ENCODE measurements around the gene SPDYE2.
"Not testable (repeated sequence)": the region's sequence is repeated elsewhere in the genome, so short reads cannot be mapped to it uniquely, and the experiment has no call there.

SPDYE2 gene

DNA sequence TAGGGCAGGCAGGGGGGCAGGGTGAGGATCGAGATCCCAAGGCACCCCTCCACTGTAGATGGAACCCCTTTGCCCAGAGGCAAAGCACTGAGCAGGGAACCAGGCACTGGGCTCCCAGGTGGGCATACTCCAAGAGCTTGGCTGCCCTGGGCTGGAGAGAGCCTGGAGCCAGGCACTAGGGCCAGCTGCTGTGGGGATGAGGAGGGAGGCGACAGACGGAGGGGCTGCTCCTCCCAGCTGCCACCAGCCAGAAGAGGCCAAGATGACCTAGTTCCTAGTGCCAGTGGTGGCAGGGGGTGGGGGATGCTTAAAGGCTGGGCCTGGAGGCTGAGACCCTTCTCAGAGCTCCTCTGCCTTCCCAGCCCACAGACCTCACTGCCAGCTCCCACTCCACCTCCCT, 35.1 kb upstream of the SPDYE2 start:
- no CpG with 5 or more reads among the region's 3 CpGs for WGBS, 2 donors (ENCODE audit: extremely low coverage in 2 of 2, insufficient read length in 2 of 2, insufficient replicate concordance in 1 of 2)
- not testable (repeated sequence) for H3K9me3 ChIP-seq (replicated peaks in 1 of 2; ENCODE audit: control insufficient read depth in 2 of 2, insufficient read depth in 1 of 2, low read depth in 1 of 2, low read length in 2 of 2); H3K4me3 ChIP-seq (ENCODE audit: low read length in 2 of 2); H3K79me1 ChIP-seq (ENCODE audit: low read depth, low read length); H3K23ac ChIP-seq (ENCODE audit: low read depth, low read length, poor library complexity); H2BK5ac ChIP-seq (ENCODE audit: low read length); H3K27ac ChIP-seq (replicated peaks; ENCODE audit: low read length); H3K27me3 ChIP-seq (ENCODE audit: control insufficient read depth in 3 of 3, insufficient read depth in 3 of 3, low read depth in 1 of 3, low read length in 3 of 3); H3K4ac ChIP-seq (ENCODE audit: low read length); H2BK12ac ChIP-seq (ENCODE audit: low read length); H2AFZ ChIP-seq (ENCODE audit: low read length); H3K36me3 ChIP-seq (replicated peaks in 1 of 2; ENCODE audit: control insufficient read depth in 2 of 2, insufficient read depth in 2 of 2, low read length in 2 of 2); H2BK15ac ChIP-seq (ENCODE audit: low read length); H2BK120ac ChIP-seq (ENCODE audit: low read depth, low read length); H4K8ac ChIP-seq (ENCODE audit: low read depth, low read length); H4K91ac ChIP-seq (ENCODE audit: low read depth, low read length, poor library complexity); DNase-seq (ENCODE audit: low spot score); H3K4me1 ChIP-seq (ENCODE audit: control insufficient read depth in 2 of 2, insufficient read depth in 1 of 2, low read depth in 1 of 2, low read length in 2 of 2); H3K4me2 ChIP-seq (ENCODE audit: insufficient read depth, low read length, poor library complexity, severe bottlenecking); H2AK5ac ChIP-seq (ENCODE audit: low read depth, low read length); H3K14ac ChIP-seq (ENCODE audit: low read length); H3K18ac ChIP-seq (ENCODE audit: low read length); H3K9ac ChIP-seq (ENCODE audit: low read depth, low read length, poor library complexity)

DNA sequence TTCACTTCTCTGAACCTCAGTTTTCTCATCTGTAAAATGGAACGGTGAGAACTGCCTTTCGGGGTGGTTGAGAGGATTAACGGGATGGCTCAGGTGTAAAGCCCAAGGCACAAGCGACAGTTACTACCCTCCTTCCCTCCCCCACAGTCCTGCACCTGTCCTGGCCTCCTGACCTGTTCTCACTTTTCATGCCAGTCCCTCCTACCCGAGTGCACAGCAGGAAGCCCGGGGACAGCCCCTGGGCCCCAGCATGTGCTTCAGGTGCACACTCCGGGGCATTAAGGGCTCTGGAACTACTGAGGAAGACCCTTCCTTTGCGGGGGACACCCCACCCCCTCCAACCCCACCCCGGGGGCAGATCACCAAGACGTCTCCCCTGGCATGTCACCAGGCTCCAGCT, 34.1 kb upstream of the SPDYE2 start:
- not testable (repeated sequence) for H3K14ac ChIP-seq (ENCODE audit: low read length); H3K9me3 ChIP-seq (replicated peaks in 1 of 2; ENCODE audit: control insufficient read depth in 2 of 2, insufficient read depth in 1 of 2, low read depth in 1 of 2, low read length in 2 of 2); H3K79me1 ChIP-seq (ENCODE audit: low read depth, low read length); H4K8ac ChIP-seq (ENCODE audit: low read depth, low read length); H3K4me2 ChIP-seq (ENCODE audit: insufficient read depth, low read length, poor library complexity, severe bottlenecking); H2AFZ ChIP-seq (ENCODE audit: low read length); H2BK12ac ChIP-seq (ENCODE audit: low read length); H3K4me3 ChIP-seq (ENCODE audit: low read length in 2 of 2); H3K27me3 ChIP-seq (ENCODE audit: control insufficient read depth in 3 of 3, insufficient read depth in 3 of 3, low read depth in 1 of 3, low read length in 3 of 3); H2BK5ac ChIP-seq (ENCODE audit: low read length); H3K23ac ChIP-seq (ENCODE audit: low read depth, low read length, poor library complexity); H3K27ac ChIP-seq (replicated peaks; ENCODE audit: low read length); H3K9ac ChIP-seq (ENCODE audit: low read depth, low read length, poor library complexity); H3K18ac ChIP-seq (ENCODE audit: low read length); H2BK15ac ChIP-seq (ENCODE audit: low read length); H2AK5ac ChIP-seq (ENCODE audit: low read depth, low read length); H3K36me3 ChIP-seq (replicated peaks in 1 of 2; ENCODE audit: control insufficient read depth in 2 of 2, insufficient read depth in 2 of 2, low read length in 2 of 2); H4K91ac ChIP-seq (ENCODE audit: low read depth, low read length, poor library complexity); DNase-seq (ENCODE audit: low spot score); H2BK120ac ChIP-seq (ENCODE audit: low read depth, low read length); H3K4me1 ChIP-seq (ENCODE audit: control insufficient read depth in 2 of 2, insufficient read depth in 1 of 2, low read depth in 1 of 2, low read length in 2 of 2); H3K4ac ChIP-seq (ENCODE audit: low read length)
- no CpG with 5 or more reads among the region's 10 CpGs for WGBS, 2 donors (ENCODE audit: extremely low coverage in 2 of 2, insufficient read length in 2 of 2, insufficient replicate concordance in 1 of 2)

DNA sequence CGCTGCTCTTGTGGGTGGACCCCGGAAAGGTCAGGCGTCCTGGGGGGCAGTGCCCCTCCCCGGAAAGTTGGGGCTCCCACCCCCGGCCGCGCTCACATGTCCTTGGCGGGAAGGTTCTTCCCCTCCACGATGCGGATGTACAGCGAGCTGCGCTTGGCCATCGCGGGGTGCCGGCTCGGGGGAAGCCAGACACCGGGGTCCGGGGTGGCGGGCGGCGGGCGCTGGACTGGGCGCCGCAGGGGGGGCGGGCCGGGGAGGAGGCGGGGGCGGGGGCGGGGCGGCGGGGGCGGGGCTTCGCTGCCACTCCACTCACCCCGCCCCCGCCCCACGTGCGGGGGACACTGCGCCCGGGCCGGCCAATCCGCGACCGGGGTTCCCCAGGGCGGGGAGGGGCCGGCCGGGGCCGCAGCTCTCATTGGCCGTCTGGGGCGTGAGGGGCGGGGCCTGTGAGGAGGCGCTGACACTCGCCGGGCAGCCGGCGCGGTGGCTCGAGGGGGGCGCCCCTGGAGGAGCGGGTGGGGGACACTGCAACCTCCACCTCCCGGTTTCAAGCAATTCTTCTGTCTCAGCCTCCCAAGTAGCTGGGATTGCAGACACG, 33.4 kb upstream of the SPDYE2 start, which contains the start of gene RASA4B:
Gene RASA4B (minus strand): TSS at position 228 of the 598 bp plus-strand sequence. CDS start 67 bp downstream, at position 161.
- H2AFZ ChIP-seq (ENCODE audit: low read length); H3K4me1 ChIP-seq (ENCODE audit: control insufficient read depth in 2 of 2, insufficient read depth in 1 of 2, low read depth in 1 of 2, low read length in 2 of 2); H3K4me3 ChIP-seq (ENCODE audit: low read length in 2 of 2); H2BK5ac ChIP-seq (ENCODE audit: low read length); H3K9me3 ChIP-seq (replicated peaks in 1 of 2; ENCODE audit: control insufficient read depth in 2 of 2, insufficient read depth in 1 of 2, low read depth in 1 of 2, low read length in 2 of 2); H2AK5ac ChIP-seq (ENCODE audit: low read depth, low read length); H3K9ac ChIP-seq (ENCODE audit: low read depth, low read length, poor library complexity); H3K27me3 ChIP-seq (ENCODE audit: control insufficient read depth in 3 of 3, insufficient read depth in 3 of 3, low read depth in 1 of 3, low read length in 3 of 3); H2BK15ac ChIP-seq (ENCODE audit: low read length); H3K79me1 ChIP-seq (ENCODE audit: low read depth, low read length); H4K91ac ChIP-seq (ENCODE audit: low read depth, low read length, poor library complexity); H3K36me3 ChIP-seq (replicated peaks in 1 of 2; ENCODE audit: control insufficient read depth in 2 of 2, insufficient read depth in 2 of 2, low read length in 2 of 2); H3K18ac ChIP-seq (ENCODE audit: low read length); H2BK12ac ChIP-seq (ENCODE audit: low read length); H2BK120ac ChIP-seq (ENCODE audit: low read depth, low read length); H3K14ac ChIP-seq (ENCODE audit: low read length); H3K4ac ChIP-seq (ENCODE audit: low read length); H4K8ac ChIP-seq (ENCODE audit: low read depth, low read length); H3K23ac ChIP-seq (ENCODE audit: low read depth, low read length, poor library complexity); H3K27ac ChIP-seq (replicated peaks; ENCODE audit: low read length): not testable (repeated sequence)
- peak; percentile 17 for DNase-seq (ENCODE audit: low spot score)
- no CpG with 5 or more reads among the region's 61 CpGs for WGBS, 2 donors (ENCODE audit: extremely low coverage in 2 of 2, insufficient read length in 2 of 2, insufficient replicate concordance in 1 of 2)
- peak within 1 kb of the TSS; percentile 40 for H3K4me2 ChIP-seq (ENCODE audit: insufficient read depth, low read length, poor library complexity, severe bottlenecking)

GRCh38 chr7:102520797-102521196, 30.2 kb upstream of the SPDYE2 start:
- H2AFZ ChIP-seq (ENCODE audit: low read length); H3K4me2 ChIP-seq (ENCODE audit: insufficient read depth, low read length, poor library complexity, severe bottlenecking); H2BK5ac ChIP-seq (ENCODE audit: low read length); H3K9ac ChIP-seq (ENCODE audit: low read depth, low read length, poor library complexity); H3K79me1 ChIP-seq (ENCODE audit: low read depth, low read length); H3K18ac ChIP-seq (ENCODE audit: low read length); H3K4me3 ChIP-seq (ENCODE audit: low read length in 2 of 2); H2BK120ac ChIP-seq (ENCODE audit: low read depth, low read length); H4K8ac ChIP-seq (ENCODE audit: low read depth, low read length); H3K9me3 ChIP-seq (replicated peaks in 1 of 2; ENCODE audit: control insufficient read depth in 2 of 2, insufficient read depth in 1 of 2, low read depth in 1 of 2, low read length in 2 of 2); H3K4me1 ChIP-seq (ENCODE audit: control insufficient read depth in 2 of 2, insufficient read depth in 1 of 2, low read depth in 1 of 2, low read length in 2 of 2); DNase-seq (ENCODE audit: low spot score); H3K27me3 ChIP-seq (ENCODE audit: control insufficient read depth in 3 of 3, insufficient read depth in 3 of 3, low read depth in 1 of 3, low read length in 3 of 3); H3K4ac ChIP-seq (ENCODE audit: low read length); H3K14ac ChIP-seq (ENCODE audit: low read length); H4K91ac ChIP-seq (ENCODE audit: low read depth, low read length, poor library complexity); H3K27ac ChIP-seq (replicated peaks; ENCODE audit: low read length); H3K23ac ChIP-seq (ENCODE audit: low read depth, low read length, poor library complexity); H2AK5ac ChIP-seq (ENCODE audit: low read depth, low read length); H3K36me3 ChIP-seq (replicated peaks in 1 of 2; ENCODE audit: control insufficient read depth in 2 of 2, insufficient read depth in 2 of 2, low read length in 2 of 2); H2BK15ac ChIP-seq (ENCODE audit: low read length); H2BK12ac ChIP-seq (ENCODE audit: low read length): not testable (repeated sequence)
- no CpG with 5 or more reads among the region's 5 CpGs for WGBS, 2 donors (ENCODE audit: extremely low coverage in 2 of 2, insufficient read length in 2 of 2, insufficient replicate concordance in 1 of 2)
